ENCODE measurements around the gene STARD4.

STARD4 gene

DNA sequence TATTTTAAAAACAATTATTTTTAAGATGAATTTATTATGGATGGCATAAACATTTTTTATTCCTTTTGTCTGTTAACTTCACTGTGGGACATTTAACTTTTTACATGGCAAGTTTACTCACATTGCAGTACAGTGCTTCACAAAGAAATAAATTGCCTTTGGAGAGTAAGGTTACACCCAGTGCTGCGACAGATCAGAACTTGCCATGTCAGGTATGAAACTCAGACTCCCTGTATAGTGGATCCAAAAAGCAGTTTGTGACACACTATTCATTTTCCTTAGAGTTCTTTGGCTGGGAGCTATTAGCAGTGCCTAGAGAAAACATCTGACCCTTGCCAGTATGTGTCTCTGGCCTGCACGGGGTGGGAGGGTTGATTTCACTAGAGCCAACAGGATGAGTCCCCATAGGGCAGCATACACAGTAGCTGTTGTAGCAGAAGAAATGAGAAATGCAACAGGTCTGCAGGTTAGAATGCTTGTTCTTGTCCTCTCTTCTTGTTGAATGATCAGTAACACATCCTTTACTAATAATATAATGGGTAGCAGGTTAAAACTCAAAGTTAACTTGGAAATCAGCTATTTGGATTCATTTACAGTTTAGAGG lies 42.9 kb downstream of the STARD4 start:
- no peak for DNase-seq

DNA sequence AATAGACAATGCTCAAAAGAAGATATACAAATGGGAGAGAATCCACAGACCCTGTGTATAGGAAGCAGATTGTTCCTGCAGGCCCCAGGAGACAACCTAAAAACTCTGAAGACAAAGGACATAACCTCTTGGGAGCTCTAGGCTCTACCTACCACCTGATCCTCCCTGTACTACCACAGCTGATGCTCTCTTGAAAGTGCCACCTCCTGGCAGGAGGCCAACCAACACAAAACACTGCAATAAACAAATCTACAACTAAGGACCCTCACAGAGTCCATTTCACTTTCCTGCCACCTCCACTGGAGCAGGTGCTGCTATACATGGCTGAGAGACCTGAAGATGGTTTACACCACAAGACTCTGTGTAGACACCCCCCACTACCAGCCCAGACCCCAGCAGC lies 49.0 kb downstream of the STARD4 start:
- DNase-seq, result peak; percentile 36

DNA sequence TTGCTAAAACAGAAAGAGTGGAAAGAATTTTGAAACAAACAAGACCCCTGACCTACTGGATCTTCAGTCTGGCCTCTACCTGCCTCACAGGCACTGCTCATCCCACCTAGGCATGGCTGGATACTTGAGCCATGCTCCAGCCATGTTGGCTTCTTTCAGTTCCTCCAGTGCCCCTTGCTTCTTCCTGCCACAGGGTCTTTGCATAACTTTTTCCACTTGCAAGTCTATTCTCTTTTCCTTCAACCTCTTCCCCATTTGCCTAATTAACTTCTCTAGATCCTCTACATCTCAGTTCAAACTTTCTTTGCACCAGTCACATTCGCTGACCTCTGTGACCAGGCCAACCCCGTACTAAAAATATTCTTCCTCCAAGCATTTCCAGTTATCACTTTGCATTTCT lies 50.4 kb downstream of the STARD4 start:
- DNase-seq, result no peak

DNA sequence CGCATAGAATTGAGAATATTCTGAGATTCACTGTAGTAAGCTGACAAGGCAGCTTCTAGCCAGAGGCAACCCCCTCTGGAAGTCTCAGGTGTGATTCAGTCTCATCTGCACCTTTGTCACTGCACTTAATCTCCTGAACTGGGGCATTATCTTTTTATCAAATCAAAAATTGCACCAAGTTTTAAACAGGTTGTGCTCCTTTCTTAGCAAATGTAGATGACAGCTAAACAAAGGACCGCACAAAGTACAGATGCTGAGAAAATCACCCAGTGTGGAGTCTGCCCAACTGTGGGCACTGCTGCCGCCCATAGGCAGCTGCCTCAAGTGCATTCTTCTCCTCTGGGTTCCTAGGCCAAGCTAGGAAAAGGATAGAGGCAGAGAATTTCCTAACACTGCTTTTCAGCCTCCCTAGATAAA lies 51.1 kb downstream of the STARD4 start:
- peak; percentile 48 for DNase-seq

DNA sequence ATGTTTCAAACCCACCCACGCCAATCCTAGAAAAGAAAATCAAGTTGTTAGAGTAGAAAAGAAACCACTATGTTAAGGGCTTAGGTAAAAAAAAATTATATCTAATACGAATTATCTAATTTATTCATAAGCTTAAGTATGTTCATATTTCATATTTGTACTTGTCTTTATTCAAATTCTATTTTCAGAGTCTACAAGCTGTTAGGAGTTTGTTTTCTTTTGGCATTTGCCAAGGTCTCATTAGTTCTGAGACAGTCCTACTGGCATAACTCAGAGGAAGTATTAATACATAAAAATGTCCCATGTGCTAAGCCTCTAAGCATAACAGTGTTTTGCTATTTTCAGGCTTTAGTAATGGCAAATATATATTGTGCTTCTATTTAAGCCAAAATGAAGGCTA lies 57.6 kb downstream of the STARD4 start:
- DNase-seq, result no peak

DNA sequence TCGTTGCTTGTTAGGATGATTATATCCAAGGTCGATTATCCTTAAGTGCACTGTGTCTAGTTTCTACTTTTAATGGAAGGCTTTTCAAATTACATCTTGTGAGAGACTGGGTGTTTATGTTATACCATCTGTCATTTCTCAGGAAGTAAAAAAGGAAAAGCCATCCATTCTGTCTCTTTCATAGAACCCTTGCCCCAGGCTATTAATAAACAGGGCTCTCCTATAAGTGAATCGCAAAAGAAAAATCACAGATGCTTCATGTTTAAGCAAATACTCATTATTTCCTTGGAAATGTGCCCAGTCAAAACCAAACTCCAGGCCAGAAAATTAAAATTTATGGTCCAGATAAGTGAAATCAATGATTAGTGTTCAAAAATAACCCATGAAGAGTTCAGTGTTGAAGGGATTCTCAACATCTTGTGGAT lies 58.1 kb downstream of the STARD4 start:
- DNase-seq, result peak; percentile 85

DNA sequence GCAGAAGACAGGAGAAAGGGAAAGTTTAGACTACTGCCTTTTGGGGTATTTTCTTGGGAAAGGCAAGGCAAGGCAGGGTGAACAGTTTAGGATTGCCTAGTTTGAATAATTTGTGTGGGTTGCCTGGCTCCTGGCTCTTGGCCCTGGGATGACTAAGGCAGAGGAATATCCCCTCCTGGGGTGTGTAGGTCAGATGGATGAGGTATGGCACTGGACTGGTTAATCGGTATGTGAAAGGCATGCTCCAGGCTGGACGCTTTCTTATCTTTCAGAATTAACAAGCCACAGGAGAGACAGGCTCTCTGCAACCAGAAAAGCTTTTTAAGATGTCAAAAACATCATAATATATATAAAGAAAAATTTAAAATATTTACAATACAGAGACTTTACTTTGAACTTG lies 58.6 kb downstream of the STARD4 start:
- DNase-seq, result peak; percentile 71

DNA sequence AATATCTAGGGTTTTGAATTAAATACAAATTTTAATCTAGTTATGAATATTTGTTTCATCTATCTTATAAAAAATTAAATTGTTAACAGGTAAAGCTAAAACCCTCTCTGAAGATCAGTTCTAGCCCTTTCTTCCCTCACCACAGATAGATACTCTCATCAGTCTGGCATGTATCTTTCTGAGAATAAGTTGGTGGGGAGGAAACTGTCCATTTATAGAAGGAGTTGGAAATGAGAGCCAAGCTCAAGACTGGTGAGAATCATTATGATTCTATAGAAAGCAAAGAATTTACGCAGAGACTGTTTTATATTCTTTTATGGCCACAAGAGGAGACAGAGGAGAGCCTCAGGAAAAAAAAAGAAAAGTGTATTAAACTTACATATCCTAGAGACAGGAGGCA lies 59.0 kb downstream of the STARD4 start:
- DNase-seq, result no peak

DNA sequence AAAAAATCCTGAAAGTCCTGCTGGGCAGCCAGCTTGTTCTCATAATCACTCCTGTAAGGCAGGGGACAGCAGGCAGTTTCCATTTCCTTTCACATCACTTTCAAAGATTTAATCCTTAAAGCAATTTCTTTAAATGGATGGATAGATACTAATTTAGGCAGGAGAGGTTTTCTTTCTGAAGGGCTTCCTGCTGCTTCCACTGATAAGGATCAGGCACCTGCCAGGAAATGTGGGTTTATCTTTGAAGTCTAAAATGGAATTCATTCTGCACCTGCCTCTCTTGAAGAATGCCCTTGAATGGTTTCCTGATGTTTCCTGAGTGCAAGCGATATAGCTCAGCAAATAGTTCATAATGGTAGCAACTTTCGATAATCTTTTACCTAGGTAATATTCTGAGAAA lies 64.5 kb downstream of the STARD4 start:
- peak; percentile 51 for DNase-seq

DNA sequence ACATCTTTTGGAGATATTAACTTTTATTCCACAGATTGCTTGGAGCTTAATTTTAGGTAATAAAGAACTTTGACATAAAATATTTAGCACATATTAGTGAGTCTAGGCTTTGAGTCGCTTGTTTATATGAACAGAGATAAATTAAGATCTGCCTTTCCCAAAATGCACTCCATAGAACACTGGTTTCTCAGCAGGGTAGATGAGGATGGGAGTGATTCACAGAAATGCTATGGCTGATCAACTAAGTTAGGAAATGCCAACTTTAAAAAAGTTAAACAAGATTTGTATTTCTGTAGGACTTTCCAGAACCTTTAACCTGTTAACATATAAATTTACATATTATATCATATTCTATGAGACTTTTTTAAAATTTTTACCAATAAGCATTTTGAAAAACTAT lies 65.2 kb downstream of the STARD4 start:
- no peak for DNase-seq

All from NCI-H748 treated with DMSO at 0.1 percent for 48 hours (cell line).